ENCODE data around the gene RASGRF1. TPM values are rescaled to one million over a fixed set of nuclear protein-coding genes. Genes with fewer than 3 reads are reported as not detected.
A peak's percentile ranks its signal among the peaks of the same experiment; 100 is the strongest.

Gene RASGRF1
- total RNA-seq, 1 experiment from 2014 or later, result not detected

DNA sequence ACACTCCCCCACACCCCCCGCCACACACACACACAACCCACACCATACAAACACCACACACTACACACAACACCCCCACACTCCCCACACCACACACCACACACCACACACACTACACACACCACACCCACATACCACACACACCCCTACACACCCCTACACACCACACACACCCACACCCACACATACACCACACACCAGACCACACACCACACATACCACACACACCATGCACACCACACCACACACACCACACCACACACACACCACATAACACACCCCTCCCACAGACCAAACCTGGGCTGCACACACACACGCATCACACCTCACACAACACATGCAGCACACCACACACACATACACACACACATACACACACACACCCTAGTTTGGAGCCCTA lies 1.8 kb upstream of the RASGRF1 start:
- no peaks in the 10 kb centered on the region for H3K9me3 ChIP-seq (ENCODE audit: low read length)
- H2AFZ ChIP-seq (ENCODE audit: low read length), result no peak overlapping the region
- H3F3A ChIP-seq (ENCODE audit: low read length, unreplicated experiment), result no peaks in the 10 kb centered on the region
- H3K4me3 ChIP-seq (ENCODE audit: low read length), result no peak overlapping the region
- H4K20me1 ChIP-seq (ENCODE audit: low read length), result no peaks in the 10 kb centered on the region
- H3K9me2 ChIP-seq (replicated peaks; ENCODE audit: low read length), result no peaks in the 10 kb centered on the region
- DNase-seq, result no peak
- TF ChIP-seq EZH2 (IDR thresholded peaks at IDR 0.05; ENCODE audit: low read length, unreplicated experiment) (no peak), EZH2phosphoT487 (IDR thresholded peaks at IDR 0.05; ENCODE audit: borderline replicate concordance, low read length) (no peak)
- TF ChIP-seq, protein P1, sequence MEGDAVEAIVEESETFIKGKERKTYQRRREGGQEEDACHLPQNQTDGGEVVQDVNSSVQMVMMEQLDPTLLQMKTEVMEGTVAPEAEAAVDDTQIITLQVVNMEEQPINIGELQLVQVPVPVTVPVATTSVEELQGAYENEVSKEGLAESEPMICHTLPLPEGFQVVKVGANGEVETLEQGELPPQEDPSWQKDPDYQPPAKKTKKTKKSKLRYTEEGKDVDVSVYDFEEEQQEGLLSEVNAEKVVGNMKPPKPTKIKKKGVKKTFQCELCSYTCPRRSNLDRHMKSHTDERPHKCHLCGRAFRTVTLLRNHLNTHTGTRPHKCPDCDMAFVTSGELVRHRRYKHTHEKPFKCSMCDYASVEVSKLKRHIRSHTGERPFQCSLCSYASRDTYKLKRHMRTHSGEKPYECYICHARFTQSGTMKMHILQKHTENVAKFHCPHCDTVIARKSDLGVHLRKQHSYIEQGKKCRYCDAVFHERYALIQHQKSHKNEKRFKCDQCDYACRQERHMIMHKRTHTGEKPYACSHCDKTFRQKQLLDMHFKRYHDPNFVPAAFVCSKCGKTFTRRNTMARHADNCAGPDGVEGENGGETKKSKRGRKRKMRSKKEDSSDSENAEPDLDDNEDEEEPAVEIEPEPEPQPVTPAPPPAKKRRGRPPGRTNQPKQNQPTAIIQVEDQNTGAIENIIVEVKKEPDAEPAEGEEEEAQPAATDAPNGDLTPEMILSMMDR (conservative IDR thresholded peaks at IDR 0.05; ENCODE audit: low read depth, low read length), result no peak
- H3K36me3 ChIP-seq (ENCODE audit: low read depth, low read length), result no peaks in the 10 kb centered on the region
- H3K27ac ChIP-seq (ENCODE audit: low read length), result no peak overlapping the region
- BruUV-seq (replicated peaks), result no TSS peak
- H3K4me1 ChIP-seq (ENCODE audit: insufficient read depth, low read length), result no peaks in the 10 kb centered on the region
- no peaks in the 10 kb centered on the region for H3K79me2 ChIP-seq (ENCODE audit: low read length)
- intact Hi-C loops (cut with micrococcal nuclease), result no loop called here
- ChIA-PET POLR2A (ENCODE audit: unreplicated experiment) (no interaction called here), CTCF (no interaction called here)
- H3K27me3 ChIP-seq (ENCODE audit: low read length), result peaks cover 57% of the 10 kb centered on the region
- no peak for ATAC-seq
- H3K9ac ChIP-seq (ENCODE audit: low read length), result no peak overlapping the region
- no peak overlapping the region for H3K4me2 ChIP-seq (ENCODE audit: low read length)

DNA sequence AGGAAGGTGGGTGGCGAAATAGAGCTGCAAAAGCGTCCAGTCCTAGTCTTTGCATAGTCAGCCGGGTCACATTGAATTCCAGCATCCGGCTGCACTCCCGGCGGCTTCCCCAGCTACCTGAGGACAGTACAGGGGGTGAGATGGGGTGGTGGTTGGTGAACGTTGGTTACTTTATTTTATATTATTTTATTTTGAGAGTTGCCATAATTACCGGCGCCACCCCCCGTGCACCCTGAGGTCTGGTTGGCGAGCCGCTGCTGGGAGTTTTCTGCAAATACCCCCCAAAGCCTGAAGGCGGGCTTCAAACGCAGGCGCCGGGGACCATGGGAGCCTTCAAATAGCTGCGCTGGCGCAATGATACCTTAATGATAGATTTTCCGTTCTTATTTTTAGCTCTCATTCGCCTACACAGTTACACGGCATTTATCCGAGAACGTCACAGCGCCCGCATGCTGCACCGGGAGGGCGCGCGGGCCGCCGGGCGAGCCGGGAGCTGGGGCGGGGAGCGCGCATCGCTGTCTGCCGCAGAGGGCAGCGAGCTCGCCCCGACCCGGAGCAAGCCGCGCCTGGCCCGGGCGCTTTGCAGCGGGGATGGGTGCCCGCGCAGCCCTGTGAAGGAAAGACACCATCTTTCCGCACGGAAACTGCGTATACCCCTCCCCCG lies 756 bp upstream of the RASGRF1 start:
- H3F3A ChIP-seq (ENCODE audit: low read length, unreplicated experiment), result no peaks in the 10 kb centered on the region
- no peak overlapping the region for H3K4me3 ChIP-seq (ENCODE audit: low read length)
- no peaks in the 10 kb centered on the region for H3K9me2 ChIP-seq (replicated peaks; ENCODE audit: low read length)
- ChIA-PET CTCF (no interaction called here), POLR2A (ENCODE audit: unreplicated experiment) (no interaction called here)
- DNase-seq (no peak), ATAC-seq (peak; percentile 56)
- H3K9ac ChIP-seq (ENCODE audit: low read length), result no peak overlapping the region
- H3K79me2 ChIP-seq (ENCODE audit: low read length), result no peaks in the 10 kb centered on the region
- TF ChIP-seq EZH2phosphoT487 (IDR thresholded peaks at IDR 0.05; ENCODE audit: borderline replicate concordance, low read length) (no peak), EZH2 (IDR thresholded peaks at IDR 0.05; ENCODE audit: low read length, unreplicated experiment) (no peak)
- TF ChIP-seq, protein P1 (conservative IDR thresholded peaks at IDR 0.05; ENCODE audit: low read depth, low read length), result no peak
- peaks cover 57% of the 10 kb centered on the region for H3K27me3 ChIP-seq (ENCODE audit: low read length)
- intact Hi-C loops (cut with micrococcal nuclease), result no loop called here
- no peak overlapping the region for H3K27ac ChIP-seq (ENCODE audit: low read length)
- no peaks in the 10 kb centered on the region for H3K4me1 ChIP-seq (ENCODE audit: insufficient read depth, low read length)
- no peaks in the 10 kb centered on the region for H3K36me3 ChIP-seq (ENCODE audit: low read depth, low read length)
- H2AFZ ChIP-seq (ENCODE audit: low read length), result no peak overlapping the region
- no TSS peak for BruUV-seq (replicated peaks)
- no peaks in the 10 kb centered on the region for H3K9me3 ChIP-seq (ENCODE audit: low read length)
- peak overlapping the region; percentile 41; the same call in 1 of the 2 replicates for H3K4me2 ChIP-seq (ENCODE audit: low read length)
- H4K20me1 ChIP-seq (ENCODE audit: low read length), result no peaks in the 10 kb centered on the region

GRCh38 chr15:79089890-79090486 lies 592 bp downstream of the RASGRF1 start:
- H3K27me3 ChIP-seq (ENCODE audit: low read length), result peaks cover 67% of the 10 kb centered on the region
- H2AFZ ChIP-seq (ENCODE audit: low read length), result no peak overlapping the region
- intact Hi-C loops (cut with micrococcal nuclease), result no loop called here
- no peaks in the 10 kb centered on the region for H3K36me3 ChIP-seq (ENCODE audit: low read depth, low read length)
- H3F3A ChIP-seq (ENCODE audit: low read length, unreplicated experiment), result no peaks in the 10 kb centered on the region
- DNase-seq (no peak), ATAC-seq (no peak)
- H3K79me2 ChIP-seq (ENCODE audit: low read length), result no peaks in the 10 kb centered on the region
- no peak overlapping the region for H3K27ac ChIP-seq (ENCODE audit: low read length)
- POLR2A ChIA-PET (ENCODE audit: unreplicated experiment), result no interaction called here
- H3K4me1 ChIP-seq (ENCODE audit: insufficient read depth, low read length), result no peaks in the 10 kb centered on the region
- H3K9me2 ChIP-seq (replicated peaks; ENCODE audit: low read length), result no peaks in the 10 kb centered on the region
- H3K9me3 ChIP-seq (ENCODE audit: low read length), result no peaks in the 10 kb centered on the region
- no peaks in the 10 kb centered on the region for H4K20me1 ChIP-seq (ENCODE audit: low read length)
- CTCF ChIA-PET, result no interaction called here
- TF ChIP-seq EZH2phosphoT487 (IDR thresholded peaks at IDR 0.05; ENCODE audit: borderline replicate concordance, low read length), result no peak
- TF ChIP-seq EZH2 (IDR thresholded peaks at IDR 0.05; ENCODE audit: low read length, unreplicated experiment), result no peak
- TF ChIP-seq, protein P1 (conservative IDR thresholded peaks at IDR 0.05; ENCODE audit: low read depth, low read length), result no peak
- no peak overlapping the region for H3K9ac ChIP-seq (ENCODE audit: low read length)
- no TSS peak for BruUV-seq (replicated peaks)
- H3K4me3 ChIP-seq (ENCODE audit: low read length), result no peak overlapping the region
- H3K4me2 ChIP-seq (ENCODE audit: low read length), result no peak overlapping the region
